Stimulated activated CD8-positive, alpha-beta memory T cell treated with anti-CD3 and anti-CD28 coated beads, Interleukin-2, amount 100 ng/mL, for 48 hours (primary cell): ENCODE measurements around the gene GNB3.

Experiments
- DNase-seq, 2 donors: peaks; one replicate each; pipeline ENCODE4 v3.0.0-alpha.2; 2020; ENCODE audit warnings: low read depth in 2 of 2

The GNB3 gene

GRCh38 chr12:6823182-6824084 lies 17.3 kb upstream of the GNB3 start:
- DNase-seq: no peak

GRCh38 chr12:6824085-6824775 lies 16.5 kb upstream of the GNB3 start:
- no peak for DNase-seq

DNA sequence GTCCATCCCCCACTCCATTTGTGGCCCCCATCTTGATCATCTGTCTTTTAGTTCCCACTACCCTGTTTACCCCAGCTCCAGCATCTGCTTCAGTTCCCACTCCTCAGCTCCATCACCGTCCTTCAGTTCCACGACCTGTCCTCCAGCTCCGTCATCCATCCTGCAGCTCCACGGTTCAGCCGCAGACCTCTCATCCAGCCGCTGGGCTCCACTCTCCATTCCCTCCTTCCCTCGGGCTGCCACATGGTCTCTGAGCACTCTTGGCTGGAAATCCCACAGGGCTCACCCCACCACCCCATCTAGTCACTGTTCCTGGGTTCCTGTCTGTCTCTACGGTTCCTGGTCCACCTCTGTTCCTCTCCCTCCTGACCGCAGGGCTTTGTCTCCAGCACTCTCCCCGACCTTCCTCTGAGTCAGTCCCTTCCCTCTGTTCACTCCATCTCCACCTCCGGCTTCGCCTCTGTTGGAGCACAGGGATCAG lies 15.8 kb upstream of the GNB3 start:
- no peak for DNase-seq

GRCh38 chr12:6825398-6826124 lies 15.2 kb upstream of the GNB3 start:
- peak; percentile 73 to 83 for DNase-seq

DNA sequence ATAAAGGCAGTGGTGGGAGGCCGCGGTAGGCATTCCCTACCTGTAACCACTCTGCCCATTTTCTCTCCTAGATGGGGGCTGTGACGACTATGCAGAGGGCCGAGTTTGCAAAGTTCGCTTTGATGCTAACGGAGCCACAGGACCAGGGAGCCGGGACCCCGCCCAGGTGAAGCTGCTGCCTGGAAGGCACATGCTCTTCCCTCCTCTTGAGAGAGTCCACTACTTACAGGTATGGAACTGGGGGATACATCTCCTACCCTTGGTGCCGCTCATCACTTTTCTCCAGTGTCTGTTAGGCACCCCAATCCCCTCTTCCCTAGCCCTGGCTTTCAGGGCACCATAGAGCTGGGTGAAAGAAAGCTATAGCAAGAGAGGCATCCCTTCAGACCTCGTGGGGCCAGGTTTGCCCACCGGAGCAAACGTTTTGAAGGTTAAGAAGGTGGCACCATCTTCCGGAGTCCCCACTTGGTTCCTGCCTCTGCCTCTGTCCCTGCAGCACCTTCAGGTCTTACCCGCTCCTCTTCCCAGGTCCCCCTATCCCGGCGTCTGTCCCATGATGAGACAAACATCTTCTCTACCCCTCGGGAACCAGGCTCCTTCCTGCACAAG lies 14.5 kb upstream of the GNB3 start:
- no peak for DNase-seq

GRCh38 chr12:6826734-6827436 lies 13.8 kb upstream of the GNB3 start:
- no peak for DNase-seq

- peak; percentile 27 to 40 for DNase-seq
Measured at GRCh38 chr12:6827437-6827911, 13.3 kb upstream of the GNB3 start.

DNA sequence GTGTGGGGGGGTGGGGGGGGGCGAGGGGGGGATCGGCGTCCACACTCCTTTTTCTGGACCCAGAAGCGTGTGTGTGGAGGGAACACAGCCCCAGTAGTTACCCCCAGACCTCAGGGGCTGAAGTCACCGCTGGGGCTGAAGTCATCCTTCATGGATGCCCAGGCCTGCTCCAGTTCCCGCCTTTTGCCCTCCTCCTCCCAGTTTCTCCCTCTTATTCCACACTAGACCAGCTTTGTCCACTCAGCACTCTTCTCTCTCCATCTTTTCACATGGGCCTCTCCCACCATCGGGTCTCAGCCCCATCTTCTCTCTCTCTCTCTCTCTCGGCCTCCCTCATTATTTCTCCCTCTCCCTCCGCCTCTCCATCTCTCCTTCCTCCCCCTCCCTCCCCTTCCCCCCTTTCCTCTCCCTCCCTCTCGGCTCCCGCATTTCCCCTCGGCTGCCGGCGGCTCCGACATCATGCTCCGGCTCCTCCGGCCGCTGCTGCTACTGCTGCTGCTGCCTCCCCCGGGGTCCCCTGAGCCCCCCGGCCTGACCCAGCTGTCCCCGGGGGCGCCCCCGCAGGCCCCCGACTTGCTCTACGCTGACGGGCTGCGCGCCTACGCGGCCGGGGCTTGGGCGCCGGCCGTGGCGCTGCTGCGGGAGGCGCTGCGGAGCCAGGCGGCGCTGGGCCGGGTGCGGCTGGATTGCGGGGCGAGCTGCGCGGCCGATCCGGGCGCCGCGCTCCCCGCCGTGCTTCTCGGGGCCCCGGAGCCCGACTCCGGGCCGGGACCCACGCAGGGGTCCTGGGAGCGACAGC lies 12.5 kb upstream of the GNB3 start, which contains the start of gene P3H3:
Gene P3H3 (plus strand): TSS at position 426 of the 799 bp plus-strand sequence. CDS start 34 bp downstream, at position 460.
- DNase-seq: no peak

DNA sequence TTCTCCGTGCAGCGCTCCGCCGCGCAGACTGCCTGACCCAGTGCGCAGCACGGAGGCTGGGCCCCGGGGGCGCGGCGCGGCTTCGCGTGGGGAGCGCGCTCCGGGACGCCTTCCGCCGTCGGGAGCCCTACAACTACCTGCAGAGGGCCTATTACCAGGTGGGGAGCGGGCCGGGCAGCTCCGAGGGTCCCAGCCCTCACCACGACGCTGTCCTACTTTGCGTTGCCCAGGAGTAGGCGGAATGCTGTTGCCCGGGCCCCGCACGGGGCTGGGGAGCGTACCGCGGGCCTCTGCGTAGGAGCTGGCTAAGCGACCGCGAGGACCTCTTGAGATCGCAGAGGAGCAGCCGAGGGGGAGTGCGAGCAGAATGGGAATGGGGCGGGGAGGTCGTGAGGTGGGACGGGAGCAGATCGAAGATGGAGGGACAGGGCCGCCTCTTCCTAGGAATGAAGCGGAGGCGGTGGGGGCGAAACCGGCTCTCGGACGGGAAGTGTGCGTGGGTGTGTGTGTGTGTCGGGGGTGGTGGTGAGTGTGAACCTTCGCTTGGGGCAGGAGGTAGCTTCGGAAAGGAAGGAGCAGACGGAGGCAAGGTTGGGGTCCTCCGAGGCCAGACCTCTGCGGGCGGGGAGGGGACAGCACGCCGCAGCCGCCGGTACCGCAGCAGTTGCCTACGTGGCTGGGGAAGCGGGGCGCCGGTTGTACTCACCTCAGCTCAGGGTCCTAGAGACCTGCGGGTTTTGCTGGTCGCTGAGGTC lies 11.8 kb upstream of the GNB3 start:
- no peak for DNase-seq

DNA sequence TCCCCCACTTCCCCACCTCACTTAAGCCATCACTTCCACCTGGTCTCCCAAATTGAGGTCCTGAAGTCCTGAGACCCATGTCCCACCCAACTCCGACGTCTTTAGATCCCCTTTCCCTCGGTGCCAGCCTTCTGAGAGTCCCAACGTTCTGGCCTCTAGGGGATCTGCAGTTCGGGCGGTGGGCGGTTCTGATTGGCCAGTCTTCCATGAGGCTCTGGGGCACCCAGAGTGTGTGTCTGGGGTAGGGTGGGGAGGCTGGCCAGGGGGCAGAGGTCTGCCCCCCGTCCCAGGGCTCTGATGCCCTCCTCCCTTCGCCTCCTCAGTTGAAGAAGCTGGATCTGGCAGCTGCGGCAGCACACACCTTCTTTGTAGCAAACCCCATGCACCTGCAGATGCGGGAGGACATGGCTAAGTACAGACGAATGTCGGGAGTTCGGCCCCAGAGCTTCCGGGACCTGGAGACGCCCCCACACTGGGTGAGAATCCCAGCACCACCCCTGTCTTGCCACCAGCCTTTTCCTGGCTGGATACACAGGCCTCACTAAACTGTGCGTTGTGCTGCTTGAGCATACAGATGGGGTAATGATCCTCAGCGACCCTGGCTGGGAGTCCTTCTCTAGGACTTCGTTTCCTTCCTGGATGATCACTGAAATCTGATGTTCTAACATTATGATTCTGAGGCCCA lies 11.0 kb upstream of the GNB3 start:
- no peak for DNase-seq

- DNase-seq: no peak
Measured at GRCh38 chr12:6830286-6830890, 10.3 kb upstream of the GNB3 start.

DNA sequence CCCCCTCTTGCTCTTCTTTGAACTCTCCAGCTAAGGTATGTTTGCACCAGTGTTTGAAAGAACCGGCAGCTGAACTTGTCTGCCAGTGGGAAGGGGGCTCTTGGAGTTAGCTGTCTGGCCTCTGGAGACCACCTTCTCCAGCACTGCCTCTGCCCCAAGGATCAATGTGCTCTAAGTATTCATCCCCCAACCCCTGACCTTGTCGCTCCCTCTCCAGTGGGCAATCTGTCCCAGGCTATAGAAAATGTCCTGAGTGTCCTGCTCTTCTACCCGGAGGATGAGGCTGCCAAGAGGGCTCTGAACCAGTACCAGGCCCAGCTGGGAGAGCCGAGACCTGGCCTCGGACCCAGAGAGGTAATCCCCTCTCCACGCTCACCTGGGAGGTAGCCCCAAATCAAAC lies 9.7 kb upstream of the GNB3 start:
- no peak for DNase-seq

GRCh38 chr12:6831450-6831995 lies 9.2 kb upstream of the GNB3 start:
- DNase-seq: no peak

DNA sequence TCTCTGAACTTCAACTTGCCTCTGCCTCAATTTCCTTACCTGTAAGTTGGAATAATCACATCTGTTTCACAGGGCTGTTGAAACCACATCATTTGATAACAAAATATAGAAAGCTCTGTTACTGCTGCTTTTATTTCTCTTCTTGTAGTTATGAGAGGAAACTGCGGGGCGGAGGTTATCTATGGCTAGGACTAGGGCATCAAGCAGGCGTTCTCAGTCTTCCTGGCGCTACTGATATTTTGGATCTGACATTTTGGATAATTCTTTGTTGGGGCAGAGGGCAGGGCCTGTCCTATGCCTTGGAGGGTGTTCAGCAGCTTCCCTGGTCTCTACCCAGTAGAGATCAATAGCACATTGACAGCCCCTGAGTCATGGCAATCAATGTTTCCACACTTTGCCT lies 8.6 kb upstream of the GNB3 start:
- no peak for DNase-seq

GRCh38 chr12:6833189-6833890 lies 7.4 kb upstream of the GNB3 start:
- no peak for DNase-seq

DNA sequence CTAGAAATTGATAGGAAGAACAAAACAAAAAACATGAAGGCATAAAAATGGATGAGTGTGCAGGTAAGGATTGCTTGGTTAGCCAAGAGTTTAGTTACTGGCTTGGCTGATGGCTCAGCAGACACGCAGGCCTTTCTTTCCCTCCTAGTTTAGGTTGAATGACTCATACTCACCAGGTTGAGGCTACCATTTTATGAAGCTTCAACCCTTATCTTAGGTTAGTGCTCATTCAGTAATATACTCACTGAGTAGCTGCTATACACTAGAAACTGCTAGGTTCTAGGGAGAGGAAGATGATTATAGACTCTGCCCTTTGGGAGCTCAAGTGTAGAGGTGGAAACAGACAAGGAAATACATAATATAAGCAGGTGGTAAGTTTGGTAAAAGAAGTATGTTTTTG lies 6.5 kb upstream of the GNB3 start:
- DNase-seq: no peak

DNA sequence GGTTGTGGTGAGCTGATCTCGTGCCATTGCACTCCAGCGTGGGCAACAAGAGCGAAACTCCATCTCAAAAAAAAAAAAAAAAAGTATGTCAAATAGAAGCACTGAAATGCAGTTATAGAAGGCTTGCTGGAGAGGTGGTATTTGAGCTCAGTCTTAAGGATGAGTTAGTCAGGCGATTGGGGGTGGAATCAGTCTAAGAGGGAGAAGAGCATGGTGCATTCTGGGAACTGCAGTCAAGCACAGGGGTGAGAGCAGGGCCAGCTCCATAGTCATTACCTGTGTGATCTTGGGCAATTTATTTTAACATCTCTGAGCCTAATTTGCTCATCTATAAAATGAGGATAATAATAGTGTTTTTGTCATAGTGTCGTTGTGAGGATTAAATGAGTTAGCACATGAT lies 5.9 kb upstream of the GNB3 start:
- DNase-seq: no peak
